Smooth muscle cell (in vitro differentiated cells): Measurements from ENCODE around the gene TBCCD1. TPM values are rescaled to one million over a fixed set of nuclear protein-coding genes. Genes with fewer than 3 reads are reported as not detected.

Experiments used
- DNase-seq: peaks from one replicate; lab custom pipeline; 2025; ENCODE audit not compliant: unreplicated experiment; lab: John Stamatoyannopoulos, UW
- H2AFZ ChIP-seq: fragments of 200-600 bp; sonication (generic); 2 replicates; pipeline ENCODE4 v1.6.0; 2016; ENCODE audit warnings: antibody characterized with exemption, low read depth, mild to moderate bottlenecking
- H3F3A ChIP-seq: fragments of 200-600 bp; sonication (generic); 2 replicates; pipeline ENCODE4 v1.6.0; 2017; ENCODE audit warnings: antibody characterized with exemption, low read depth
- H3K27ac ChIP-seq: fragments of 200-600 bp; sonication (generic); 2 replicates; pipeline ENCODE4 v1.5.1; 2016; ENCODE audit warnings: low read depth, mild to moderate bottlenecking
- H3K27me3 ChIP-seq: fragments of 200-600 bp; sonication (generic); 2 replicates; pipeline ENCODE4 v1.6.1; 2016; ENCODE audit warnings: low read depth, mild to moderate bottlenecking
- H3K36me3 ChIP-seq: fragments of 200-600 bp; sonication (generic); 2 replicates; pipeline ENCODE4 v1.5.1; 2016; ENCODE audit warnings: low read depth
- H3K4me1 ChIP-seq: fragments of 200-600 bp; sonication (generic); 2 replicates; pipeline ENCODE4 v1.5.1; 2016; ENCODE audit warnings: low read depth
- H3K4me2 ChIP-seq: fragments of 200-600 bp; sonication (generic); 2 replicates; pipeline ENCODE4 v1.6.0; 2016; ENCODE audit warnings: mild to moderate bottlenecking
- H3K4me3 ChIP-seq: fragments of 200-600 bp; sonication (generic); 2 replicates; pipeline ENCODE4 v1.5.1; 2016; ENCODE audit warnings: mild to moderate bottlenecking
- H3K79me2 ChIP-seq: fragments of 200-600 bp; sonication (generic); 2 replicates; pipeline ENCODE4 v1.6.0; 2016; ENCODE audit warnings: low read depth, mild to moderate bottlenecking
- H3K9ac ChIP-seq: fragments of 200-600 bp; sonication (generic); 2 replicates; pipeline ENCODE4 v1.6.0; 2016; ENCODE audit warnings: low read depth
- H3K9me3 ChIP-seq: fragments of 200-600 bp; sonication (generic); replicated peaks from 2 replicates; pipeline ENCODE4 v1.5.1; 2016; ENCODE audit warnings: low read depth
- H4K20me1 ChIP-seq: fragments of 200-600 bp; sonication (generic); 2 replicates; pipeline ENCODE4 v1.6.0; 2016; ENCODE audit warnings: low read depth
- WGBS: methylation state at CpG from one replicate; pipeline ENCODE4 v1.1.7; 2016; ENCODE audit warnings: low lambda C conversion rate; 5-methylcytosine and 5-hydroxymethylcytosine counted together
- polyA plus RNA-seq: library from polyadenylated mRNA; unstranded; fragments of >200 nt; fragmentation: Nextera tagmentation; extraction: Ambion mirVana; gene quantifications from 2 replicates; pipeline ENCODE4 v1.2.1, GENCODE V29; 2016
- total RNA-seq: library from RNA; depleted of rRNA; stranded (reverse); fragments of >200 nt; gene quantifications from 2 replicates; pipeline ENCODE4 v1.2.3, GENCODE V29; 2014
- TF ChIP-seq, protein P1 (sequence below): fragments of 200-600 bp; sonication (generic); IDR thresholded peaks from 2 replicates; pipeline ENCODE4 v1.5.1; 2017; ENCODE audit warnings: borderline replicate concordance, mild to moderate bottlenecking, antibody characterized with exemption; ENCODE audit not compliant: insufficient read depth, poor library complexity, severe bottlenecking

Gene TBCCD1
- total and polyA plus RNA-seq, 2 experiments from 2014 or later = 12.2 to 19.5 TPM

DNA sequence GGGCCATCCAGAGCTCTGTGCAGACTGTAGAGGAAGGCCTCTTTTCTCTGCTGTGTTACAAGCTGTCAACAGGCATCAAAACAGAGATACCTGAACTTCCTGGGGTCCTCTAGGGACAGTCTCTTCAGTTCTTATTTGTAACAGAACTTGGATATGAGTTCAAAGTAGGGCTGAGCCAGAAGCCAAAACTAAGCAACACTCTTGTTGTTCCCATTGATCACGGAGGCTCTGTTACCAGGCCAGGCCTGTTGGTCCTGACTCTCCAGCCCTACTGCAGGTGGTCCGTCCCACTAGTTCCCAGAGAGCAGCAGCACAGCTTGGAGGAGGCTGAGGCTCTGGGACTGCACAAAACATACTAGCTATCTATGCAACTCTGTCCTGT is 32.6 kb upstream of the TBCCD1 start:
- Histone ChIP-seq H3K9ac (no peak overlapping the region), H3K27ac (no peak overlapping the region), H3K27me3 (no peaks in the 10 kb centered on the region), H3K4me1 (no peaks in the 10 kb centered on the region), H3F3A (no peaks in the 10 kb centered on the region), H3K4me2 (no peak overlapping the region), H3K4me3 (no peak overlapping the region), H2AFZ (no peak overlapping the region), H3K36me3 (no peaks in the 10 kb centered on the region), H4K20me1 (no peaks in the 10 kb centered on the region), H3K79me2 (no peaks in the 10 kb centered on the region), H3K9me3 (no peaks in the 10 kb centered on the region)
- TF ChIP-seq, protein P1, sequence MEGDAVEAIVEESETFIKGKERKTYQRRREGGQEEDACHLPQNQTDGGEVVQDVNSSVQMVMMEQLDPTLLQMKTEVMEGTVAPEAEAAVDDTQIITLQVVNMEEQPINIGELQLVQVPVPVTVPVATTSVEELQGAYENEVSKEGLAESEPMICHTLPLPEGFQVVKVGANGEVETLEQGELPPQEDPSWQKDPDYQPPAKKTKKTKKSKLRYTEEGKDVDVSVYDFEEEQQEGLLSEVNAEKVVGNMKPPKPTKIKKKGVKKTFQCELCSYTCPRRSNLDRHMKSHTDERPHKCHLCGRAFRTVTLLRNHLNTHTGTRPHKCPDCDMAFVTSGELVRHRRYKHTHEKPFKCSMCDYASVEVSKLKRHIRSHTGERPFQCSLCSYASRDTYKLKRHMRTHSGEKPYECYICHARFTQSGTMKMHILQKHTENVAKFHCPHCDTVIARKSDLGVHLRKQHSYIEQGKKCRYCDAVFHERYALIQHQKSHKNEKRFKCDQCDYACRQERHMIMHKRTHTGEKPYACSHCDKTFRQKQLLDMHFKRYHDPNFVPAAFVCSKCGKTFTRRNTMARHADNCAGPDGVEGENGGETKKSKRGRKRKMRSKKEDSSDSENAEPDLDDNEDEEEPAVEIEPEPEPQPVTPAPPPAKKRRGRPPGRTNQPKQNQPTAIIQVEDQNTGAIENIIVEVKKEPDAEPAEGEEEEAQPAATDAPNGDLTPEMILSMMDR = no peak
- 87% methylated on average over 2 of the region's 2 CpGs for WGBS
- no peak for DNase-seq

DNA sequence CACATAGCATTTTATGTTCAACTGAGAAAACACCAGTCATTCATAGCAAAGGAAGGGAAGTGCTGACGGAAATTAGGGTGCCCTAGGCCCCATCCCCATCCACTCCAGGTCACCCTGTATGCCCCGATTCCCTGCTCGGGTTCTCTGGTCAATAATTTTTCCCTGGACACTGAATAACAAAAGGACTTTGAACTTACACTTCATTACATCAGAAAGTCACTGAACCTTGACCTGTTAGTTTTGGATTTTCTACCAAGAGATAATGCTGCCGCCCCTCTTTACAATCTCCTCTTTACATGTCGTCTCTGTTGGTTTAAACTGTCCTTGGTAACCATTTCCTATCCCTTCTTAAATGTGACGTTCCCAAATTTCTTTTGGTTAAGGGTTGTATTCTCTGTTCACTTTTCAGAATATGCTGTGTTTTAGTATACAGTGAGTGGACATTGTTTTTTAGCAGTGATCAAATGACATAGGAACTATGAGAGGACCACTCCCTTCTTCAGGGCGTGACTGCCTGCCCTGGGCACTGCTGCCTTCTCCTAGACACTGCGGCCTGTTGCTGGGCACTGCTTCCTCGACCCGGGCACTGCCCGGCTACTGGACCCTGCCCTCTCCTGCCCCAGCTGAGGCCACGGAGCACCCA is 32.1 kb upstream of the TBCCD1 start:
- Histone ChIP-seq H3F3A (no peaks in the 10 kb centered on the region), H3K9me3 (no peaks in the 10 kb centered on the region), H3K27me3 (no peaks in the 10 kb centered on the region), H3K9ac (no peak overlapping the region), H3K4me2 (no peak overlapping the region), H3K4me3 (no peak overlapping the region), H3K79me2 (no peaks in the 10 kb centered on the region), H3K4me1 (no peaks in the 10 kb centered on the region), H4K20me1 (no peaks in the 10 kb centered on the region), H2AFZ (no peak overlapping the region), H3K27ac (no peak overlapping the region), H3K36me3 (no peaks in the 10 kb centered on the region)
- TF ChIP-seq, protein P1 = no peak
- 84% methylated on average over 12 of the region's 12 CpGs for whole genome bisulfite sequencing
- no peak for DNase-seq

DNA sequence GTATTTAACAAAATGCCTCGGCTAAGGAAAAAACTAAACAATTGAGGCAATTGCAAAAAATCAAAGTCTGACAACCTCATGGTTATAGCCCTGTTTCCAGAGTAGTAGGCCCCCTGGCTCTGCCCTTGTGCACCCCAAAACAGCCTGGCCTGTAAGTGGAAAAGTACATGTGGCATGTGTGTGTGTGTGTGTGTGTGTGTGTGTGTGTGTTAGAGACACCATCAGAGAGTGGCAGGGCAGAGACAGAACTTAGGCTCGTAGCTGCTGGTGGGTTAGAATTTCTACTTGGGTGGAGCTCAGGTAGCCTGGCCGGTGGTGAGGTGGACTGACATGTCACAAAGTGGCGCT is 31.6 kb upstream of the TBCCD1 start:
- H3K4me2 ChIP-seq = no peak overlapping the region
- DNase-seq = no peak
- H3F3A ChIP-seq = no peaks in the 10 kb centered on the region
- H4K20me1 ChIP-seq = no peaks in the 10 kb centered on the region
- WGBS = 95% methylated on average over 4 of the region's 4 CpGs
- no peak overlapping the region for H3K4me3 ChIP-seq
- no peaks in the 10 kb centered on the region for H3K27me3 ChIP-seq
- H3K27ac ChIP-seq = no peak overlapping the region
- TF ChIP-seq, protein P1 = no peak
- no peaks in the 10 kb centered on the region for H3K79me2 ChIP-seq
- H3K9ac ChIP-seq = no peak overlapping the region
- H3K4me1 ChIP-seq = no peaks in the 10 kb centered on the region
- no peaks in the 10 kb centered on the region for H3K36me3 ChIP-seq
- H3K9me3 ChIP-seq = no peaks in the 10 kb centered on the region
- no peak overlapping the region for H2AFZ ChIP-seq

DNA sequence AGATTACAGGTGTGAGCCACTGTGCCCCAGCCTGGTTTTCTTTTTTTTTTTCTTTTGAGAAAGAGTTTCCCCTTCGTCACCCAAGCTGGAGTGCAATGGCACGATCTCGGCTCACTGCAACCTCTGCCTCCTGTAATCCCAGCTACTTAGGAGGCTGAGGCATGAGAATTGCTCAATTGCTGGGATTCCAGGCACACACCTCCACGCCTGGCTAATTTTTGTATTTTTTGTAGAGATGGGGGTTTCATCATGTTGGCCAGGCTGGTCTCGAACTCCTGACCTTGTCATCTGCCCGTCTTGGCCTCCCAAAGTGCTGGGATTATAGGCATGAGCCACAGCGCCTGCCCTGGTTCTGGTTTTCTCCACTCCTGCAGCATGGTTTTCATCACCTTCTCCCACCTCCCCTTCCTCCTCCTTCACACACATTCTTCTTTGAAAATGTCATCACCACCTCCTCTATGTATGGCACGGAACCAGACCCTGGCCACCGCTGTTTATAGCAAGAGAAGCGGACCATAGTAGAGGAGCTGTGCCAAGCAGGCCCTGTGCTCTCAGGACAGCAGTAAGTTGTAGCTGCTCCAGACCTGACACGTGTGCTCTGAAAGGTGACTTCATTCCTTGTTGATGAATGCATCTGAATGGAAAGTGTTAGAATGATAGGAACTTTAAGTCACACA is 31.1 kb upstream of the TBCCD1 start:
- no peak overlapping the region for H3K27ac ChIP-seq
- TF ChIP-seq, protein P1 = no peak
- no peaks in the 10 kb centered on the region for H3K9me3 ChIP-seq
- WGBS = 64% methylated on average over 11 of the region's 11 CpGs
- H3K27me3 ChIP-seq = no peaks in the 10 kb centered on the region
- no peak overlapping the region for H3K4me2 ChIP-seq
- H3K9ac ChIP-seq = no peak overlapping the region
- no peak for DNase-seq
- H3K36me3 ChIP-seq = no peaks in the 10 kb centered on the region
- H3K4me3 ChIP-seq = no peak overlapping the region
- no peaks in the 10 kb centered on the region for H4K20me1 ChIP-seq
- no peaks in the 10 kb centered on the region for H3K79me2 ChIP-seq
- H3K4me1 ChIP-seq = no peaks in the 10 kb centered on the region
- no peaks in the 10 kb centered on the region for H3F3A ChIP-seq
- H2AFZ ChIP-seq = no peak overlapping the region
